HCT116 (cell line): ENCODE data around the gene MS4A3. TPM values are rescaled to one million over a fixed set of nuclear protein-coding genes. Genes with fewer than 3 reads are reported as not detected.

Experiments
- ATAC-seq: fragments of 200-7000 bp; cut with Tn5 transposase; 2 replicates; pipeline ENCODE4 v1.9.1; 2020; ENCODE audit warnings: mild to moderate bottlenecking, moderate library complexity
- BruUV-seq: library from RNA; stranded (reverse); fragments of 400-500 nt; replicated peaks from 2 replicates; lab custom pipeline; 2021; lab: Mats Ljungman, UMichigan
- CTCF ChIA-PET: fragments of 300-600 bp; sonication (Branson Sonifier 250); formaldehyde crosslinking; loops from one replicate; lab custom pipeline; 2021; ENCODE audit warnings: antibody characterized with exemption; lab: Charles Lee
- POLR2A ChIA-PET: fragments of 300-600, 350-600 bp; sonication (Branson Sonifier 250); formaldehyde crosslinking; loops from one replicate; lab custom pipeline; 2021; ENCODE audit warnings: antibody characterized with exemption; lab: Charles Lee
- RAD21 ChIA-PET, 2 experiments: fragments of 300-600 bp; sonication (Branson Sonifier 250); formaldehyde crosslinking; loops; one replicate each; lab custom pipeline; 2023; ENCODE audit warnings: low total read pairs in 2 of 2; ENCODE audit not compliant: uncharacterized antibody in 2 of 2, unreplicated experiment in 2 of 2, low non-redundant PET in 1 of 2; lab: Charles Lee
- DNase-seq: peaks from one replicate; pipeline ENCODE4 v3.0.0-alpha.2; 2010; ENCODE audit warnings: low read depth, low spot score
- H2AFZ ChIP-seq: fragments of 200-600 bp; shearing (Covaris generic), sonication (generic); 2 replicates; pipeline ENCODE4 v1.6.1; 2017; ENCODE audit warnings: low read depth, mixed run types, mixed read lengths, antibody characterized with exemption, low read length; ENCODE audit not compliant: poor library complexity, severe bottlenecking
- H3K27ac ChIP-seq: 2 replicates; pipeline ENCODE4 v1.5.1; 2012; ENCODE audit warnings: low read depth, low read length
- H3K27me3 ChIP-seq: fragments of 200-600 bp; sonication (generic); 2 replicates; pipeline ENCODE4 v1.6.1; 2016; ENCODE audit warnings: mixed run types, low read length, mixed read lengths; ENCODE audit not compliant: insufficient read depth
- H3K36me3 ChIP-seq, 2 experiments: fragments of 200-500 bp in 1 of 2; fragments of 200-600 bp in 1 of 2; sonication (Bioruptor generic) in 1 of 2; sonication (generic) in 1 of 2; 2 replicates each; pipeline versions ENCODE4 v1.5.1 to v1.6.1; 2014 to 2016; ENCODE audit warnings: low read length in 2 of 2, inconsistent platforms in 1 of 2, mixed read lengths in 1 of 2, mixed run types in 1 of 2; ENCODE audit not compliant: insufficient read depth in 2 of 2, control insufficient read depth in 1 of 2
- H3K4me1 ChIP-seq, 2 experiments: fragments of 200-600 bp in 1 of 2; sonication (generic) in 1 of 2; 2 replicates each; pipeline versions ENCODE4 v1.5.1 to v1.6.1; 2012 to 2017; ENCODE audit warnings: low read length in 2 of 2, inconsistent platforms in 1 of 2, mild to moderate bottlenecking in 1 of 2, mixed read lengths in 1 of 2, mixed run types in 1 of 2, moderate library complexity in 1 of 2; ENCODE audit not compliant: insufficient read depth in 2 of 2, control insufficient read depth in 1 of 2
- H3K4me2 ChIP-seq: fragments of 200-600 bp; sonication (generic); 2 replicates; pipeline ENCODE4 v1.6.1; 2017; ENCODE audit warnings: mixed run types, low read length, mixed read lengths
- H3K4me3 ChIP-seq, 2 experiments: fragments of 200-600 bp in 1 of 2; sonication (generic) in 1 of 2; replicated peaks in 1 of 2; 2 replicates each; pipeline ENCODE4 v1.5.1; 2011 to 2016; ENCODE audit warnings: low read length in 2 of 2, control low read depth in 1 of 2, low read depth in 1 of 2, mild to moderate bottlenecking in 1 of 2, mixed read lengths in 1 of 2, mixed run types in 1 of 2
- H3K79me2 ChIP-seq: fragments of 200-600 bp; sonication (generic); 2 replicates; pipeline ENCODE4 v1.6.1; 2017; ENCODE audit warnings: mild to moderate bottlenecking, mixed run types, low read length, moderate library complexity, mixed read lengths; ENCODE audit not compliant: insufficient read depth
- H3K9ac ChIP-seq: fragments of 200-600 bp; sonication (generic); 2 replicates; pipeline ENCODE4 v1.6.1; 2016; ENCODE audit warnings: low read length, mixed read lengths
- H3K9me2 ChIP-seq: fragments of 200-600 bp; sonication (generic), shearing (Covaris generic); 2 replicates; pipeline ENCODE4 v1.6.1; 2017; ENCODE audit warnings: mixed run types, mild to moderate bottlenecking, moderate library complexity; ENCODE audit not compliant: insufficient read depth
- H3K9me3 ChIP-seq, 2 experiments: fragments of 200-500 bp in 1 of 2; fragments of 200-600 bp in 1 of 2; sonication (Bioruptor generic) in 1 of 2; sonication (generic) in 1 of 2; 2 replicates each; pipeline ENCODE4 v1.6.1; 2014 to 2017; ENCODE audit warnings: low read length in 2 of 2, mixed read lengths in 2 of 2, inconsistent platforms in 1 of 2, low read depth in 1 of 2, mild to moderate bottlenecking in 1 of 2, mixed run types in 1 of 2, moderate library complexity in 1 of 2; ENCODE audit not compliant: control insufficient read depth in 1 of 2, insufficient read depth in 1 of 2
- H4K20me1 ChIP-seq: fragments of 200-600 bp; sonication (generic), shearing (Covaris generic); 2 replicates; pipeline ENCODE4 v1.6.1; 2017; ENCODE audit warnings: mixed run types, mild to moderate bottlenecking, moderate library complexity; ENCODE audit not compliant: insufficient read depth
- ATF3 ChIP-seq: IDR thresholded peaks from 2 replicates; pipeline ENCODE4 v1.6.1; 2012
- POLR2AphosphoS5 ChIP-seq: IDR thresholded peaks from 2 replicates; pipeline ENCODE4 v1.6.1; 2011; ENCODE audit warnings: mild to moderate bottlenecking, low read depth, low read length, moderate library complexity
- REST ChIP-seq: IDR thresholded peaks from 2 replicates; pipeline ENCODE4 v1.6.1; 2012; ENCODE audit warnings: low read depth
- YY1 ChIP-seq: IDR thresholded peaks from 2 replicates; pipeline ENCODE4 v1.6.1; 2011; ENCODE audit warnings: low read length, low read depth, moderate library complexity, mild to moderate bottlenecking; ENCODE audit not compliant: insufficient replicate concordance; ENCODE audit errors: extremely low read depth
- ZFX ChIP-seq: fragments of 450-650 bp; IDR thresholded peaks from 2 replicates; pipeline ENCODE4 v1.6.1; 2017
- ZNF274 ChIP-seq: fragments of 200-500 bp; sonication (Bioruptor generic); IDR thresholded peaks from 2 replicates; pipeline ENCODE4 v1.6.1; 2014; ENCODE audit warnings: mild to moderate bottlenecking, low read depth, low read length, inconsistent platforms
- intact Hi-C: fragments of 100-400 bp; cut with micrococcal nuclease; formaldehyde crosslinking; loops from 2 replicates; pipeline ENCODE4 v1.10.0; 2022
- total RNA-seq: library from RNA; stranded (reverse); gene quantifications from one replicate; pipeline ENCODE4 v1.2.1, GENCODE V29; 2021; ENCODE audit not compliant: unreplicated experiment

The MS4A3 gene
- total RNA-seq, 1 experiment from 2014 or later, result not detected

- DNase-seq, result no peak
- intact Hi-C loops, result no loop called here
- no peaks in the 10 kb centered on the region for H3K27me3 ChIP-seq
- no peaks in the 10 kb centered on the region for H4K20me1 ChIP-seq
- H2AFZ ChIP-seq, result no peak overlapping the region
- H3K9me2 ChIP-seq, result no peaks in the 10 kb centered on the region
- no peaks in the 10 kb centered on the region for H3K4me1 ChIP-seq
- H3K4me2 ChIP-seq, result no peak overlapping the region
- H3K79me2 ChIP-seq, result no peaks in the 10 kb centered on the region
- ChIA-PET CTCF (no interaction called here), RAD21 (no interaction called here), POLR2A (no interaction called here)
- TF ChIP-seq REST (no peak), ZNF274 (no peak), ZFX (no peak), POLR2AphosphoS5 (no peak), ATF3 (no peak), YY1 (no peak)
- H3K9ac ChIP-seq, result no peak overlapping the region
- no peaks in the 10 kb centered on the region for H3K36me3 ChIP-seq
- H3K9me3 ChIP-seq, result no peaks in the 10 kb centered on the region
- H3K27ac ChIP-seq, result no peak overlapping the region
- no peak overlapping the region for H3K4me3 ChIP-seq
- no TSS peak for BruUV-seq
- no peak for ATAC-seq
These were observed 21.5 kb downstream of the MS4A3 start for GRCh38 chr11:60077981-60078380.
